ENCODE measurements around the gene ST6GALNAC3.

The ST6GALNAC3 gene

DNA sequence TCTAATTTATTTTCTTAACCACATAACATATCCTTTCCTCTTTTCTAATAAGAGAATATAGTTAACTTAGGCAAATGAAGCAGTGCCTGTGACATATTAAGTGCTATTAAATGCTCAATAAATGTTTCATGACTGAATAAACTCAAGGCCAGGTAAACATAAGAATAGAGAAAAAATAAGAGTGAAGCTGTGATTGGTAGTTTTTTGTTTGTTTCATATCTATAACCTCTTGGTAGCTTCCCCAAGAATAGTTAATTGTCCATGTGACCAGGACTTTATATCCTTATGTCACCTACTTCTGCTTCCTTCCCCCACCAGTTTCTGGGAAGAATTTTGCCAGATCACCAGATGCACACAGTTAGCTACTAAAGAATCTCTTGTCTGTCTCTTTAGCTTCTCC is 497.7 kb downstream of the ST6GALNAC3 start:
- no peaks in the 10 kb centered on the region for H4K20me1 ChIP-seq (ENCODE audit: insufficient read depth, low read length)
- H3K4me3 ChIP-seq (ENCODE audit: low read length): no peak overlapping the region
- no peak overlapping the region for H2AFZ ChIP-seq (ENCODE audit: low read length)
- no peak overlapping the region for H3K27ac ChIP-seq (ENCODE audit: low read length)
- TF ChIP-seq EZH2 (optimal IDR thresholded peaks at IDR 0.05; ENCODE audit: low read depth, low read length): no peak
- no peak for TF ChIP-seq EZH2phosphoT487 (IDR thresholded peaks at IDR 0.05; ENCODE audit: low read length)
- TF ChIP-seq, protein P1, sequence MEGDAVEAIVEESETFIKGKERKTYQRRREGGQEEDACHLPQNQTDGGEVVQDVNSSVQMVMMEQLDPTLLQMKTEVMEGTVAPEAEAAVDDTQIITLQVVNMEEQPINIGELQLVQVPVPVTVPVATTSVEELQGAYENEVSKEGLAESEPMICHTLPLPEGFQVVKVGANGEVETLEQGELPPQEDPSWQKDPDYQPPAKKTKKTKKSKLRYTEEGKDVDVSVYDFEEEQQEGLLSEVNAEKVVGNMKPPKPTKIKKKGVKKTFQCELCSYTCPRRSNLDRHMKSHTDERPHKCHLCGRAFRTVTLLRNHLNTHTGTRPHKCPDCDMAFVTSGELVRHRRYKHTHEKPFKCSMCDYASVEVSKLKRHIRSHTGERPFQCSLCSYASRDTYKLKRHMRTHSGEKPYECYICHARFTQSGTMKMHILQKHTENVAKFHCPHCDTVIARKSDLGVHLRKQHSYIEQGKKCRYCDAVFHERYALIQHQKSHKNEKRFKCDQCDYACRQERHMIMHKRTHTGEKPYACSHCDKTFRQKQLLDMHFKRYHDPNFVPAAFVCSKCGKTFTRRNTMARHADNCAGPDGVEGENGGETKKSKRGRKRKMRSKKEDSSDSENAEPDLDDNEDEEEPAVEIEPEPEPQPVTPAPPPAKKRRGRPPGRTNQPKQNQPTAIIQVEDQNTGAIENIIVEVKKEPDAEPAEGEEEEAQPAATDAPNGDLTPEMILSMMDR (IDR thresholded peaks at IDR 0.05; ENCODE audit: low read length): no peak
- no peaks in the 10 kb centered on the region for H3K9me2 ChIP-seq (replicated peaks; ENCODE audit: insufficient read depth, low read length)
- H3K4me2 ChIP-seq (ENCODE audit: low read depth, low read length): no peak overlapping the region
- no peak for DNase-seq
- H3K4me1 ChIP-seq (ENCODE audit: low read length): no peaks in the 10 kb centered on the region
- H3K36me3 ChIP-seq (replicated peaks; ENCODE audit: insufficient read depth, low read length): no peaks in the 10 kb centered on the region
- H3K27me3 ChIP-seq (replicated peaks; ENCODE audit: insufficient read depth, low read length): no peaks in the 10 kb centered on the region
- H3K9me3 ChIP-seq (replicated peaks; ENCODE audit: insufficient read depth, low read length): no peaks in the 10 kb centered on the region
- H3K9ac ChIP-seq (ENCODE audit: low read length): no peak overlapping the region
- no peaks in the 10 kb centered on the region for H3F3A ChIP-seq (ENCODE audit: insufficient read depth, low read length)
- H3K79me2 ChIP-seq (ENCODE audit: low read length): no peaks in the 10 kb centered on the region

DNA sequence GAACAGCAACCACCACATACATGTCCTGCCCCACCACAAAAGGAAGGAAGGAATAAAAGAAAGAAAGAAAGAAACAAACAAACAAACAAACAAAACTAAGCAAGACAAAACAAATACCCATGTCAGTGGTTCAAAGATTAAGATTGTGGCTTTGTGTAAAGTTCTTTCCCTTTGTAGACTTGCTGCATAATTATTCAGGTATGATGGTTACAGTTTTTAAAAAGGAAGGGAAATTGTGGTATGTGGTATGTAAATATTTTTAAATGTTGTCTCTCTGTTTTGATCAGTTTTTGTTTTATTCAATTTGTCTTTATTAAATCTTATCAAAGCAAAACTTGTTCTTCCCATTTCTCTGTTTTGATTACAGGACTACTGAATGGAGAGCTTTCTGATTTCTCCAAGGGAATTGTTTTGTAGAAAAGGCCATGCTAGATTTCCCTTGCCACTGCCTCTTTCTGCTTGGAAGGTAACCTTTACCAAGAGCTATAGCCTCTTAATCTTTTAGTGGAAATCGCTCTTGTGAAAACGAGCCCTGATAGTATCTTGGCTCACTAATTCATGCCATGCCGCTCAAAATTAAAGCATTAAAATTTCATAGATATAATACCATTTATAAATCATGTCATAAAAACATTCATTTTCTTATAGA is 502.5 kb downstream of the ST6GALNAC3 start:
- no peak for TF ChIP-seq EZH2phosphoT487 (IDR thresholded peaks at IDR 0.05; ENCODE audit: low read length)
- no peak for TF ChIP-seq EZH2 (optimal IDR thresholded peaks at IDR 0.05; ENCODE audit: low read depth, low read length)
- TF ChIP-seq, protein P1 (IDR thresholded peaks at IDR 0.05; ENCODE audit: low read length): no peak
- Histone ChIP-seq H3K79me2 (ENCODE audit: low read length) (no peaks in the 10 kb centered on the region), H3K27me3 (replicated peaks; ENCODE audit: insufficient read depth, low read length) (no peaks in the 10 kb centered on the region), H3K9me3 (replicated peaks; ENCODE audit: insufficient read depth, low read length) (no peaks in the 10 kb centered on the region), H3K4me1 (ENCODE audit: low read length) (no peaks in the 10 kb centered on the region), H3K4me2 (ENCODE audit: low read depth, low read length) (no peak overlapping the region), H3K27ac (ENCODE audit: low read length) (no peak overlapping the region), H3K9ac (ENCODE audit: low read length) (no peak overlapping the region), H3F3A (ENCODE audit: insufficient read depth, low read length) (no peaks in the 10 kb centered on the region), H3K9me2 (replicated peaks; ENCODE audit: insufficient read depth, low read length) (no peaks in the 10 kb centered on the region), H3K4me3 (ENCODE audit: low read length) (no peak overlapping the region), H4K20me1 (ENCODE audit: insufficient read depth, low read length) (no peaks in the 10 kb centered on the region), H3K36me3 (replicated peaks; ENCODE audit: insufficient read depth, low read length) (no peaks in the 10 kb centered on the region), H2AFZ (ENCODE audit: low read length) (no peak overlapping the region)
- no peak for DNase-seq

DNA sequence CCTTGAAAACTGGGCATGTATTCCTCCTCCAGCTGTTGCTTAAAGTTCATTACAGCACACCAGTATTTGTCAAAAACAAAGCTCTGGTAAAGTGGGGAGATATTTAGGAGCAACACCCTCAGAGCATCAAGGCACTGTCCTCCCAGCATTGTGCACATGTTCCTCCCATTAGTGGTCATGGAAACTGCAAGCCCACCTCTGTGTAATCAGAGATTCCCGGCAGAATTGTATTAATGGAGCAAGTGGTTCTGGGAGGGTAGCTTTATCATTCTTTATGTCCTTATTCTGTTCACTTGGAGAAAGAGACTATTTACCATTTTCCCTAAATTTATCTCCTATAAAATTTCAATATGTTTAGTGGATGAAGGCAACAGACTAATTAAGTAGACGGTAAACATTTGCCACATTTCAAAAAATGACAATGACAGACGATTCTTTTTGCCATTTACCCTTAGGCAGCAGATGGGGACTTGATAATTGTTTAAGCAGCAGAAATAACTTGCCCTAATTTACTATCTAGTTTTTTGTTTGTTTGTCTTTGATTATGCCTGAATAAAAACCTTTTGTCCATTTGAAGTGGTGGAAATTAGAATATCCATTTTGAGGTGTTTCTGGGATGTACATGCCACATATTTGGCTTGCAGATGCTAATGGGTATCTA is 503.1 kb downstream of the ST6GALNAC3 start:
- no peaks in the 10 kb centered on the region for H3K79me2 ChIP-seq (ENCODE audit: low read length)
- TF ChIP-seq EZH2phosphoT487 (IDR thresholded peaks at IDR 0.05; ENCODE audit: low read length) (no peak), EZH2 (optimal IDR thresholded peaks at IDR 0.05; ENCODE audit: low read depth, low read length) (no peak)
- TF ChIP-seq, protein P1 (IDR thresholded peaks at IDR 0.05; ENCODE audit: low read length): no peak
- H3F3A ChIP-seq (ENCODE audit: insufficient read depth, low read length): no peaks in the 10 kb centered on the region
- DNase-seq: no peak
- no peaks in the 10 kb centered on the region for H3K9me2 ChIP-seq (replicated peaks; ENCODE audit: insufficient read depth, low read length)
- no peaks in the 10 kb centered on the region for H3K4me1 ChIP-seq (ENCODE audit: low read length)
- no peaks in the 10 kb centered on the region for H4K20me1 ChIP-seq (ENCODE audit: insufficient read depth, low read length)
- H3K9me3 ChIP-seq (replicated peaks; ENCODE audit: insufficient read depth, low read length): no peaks in the 10 kb centered on the region
- no peak overlapping the region for H3K4me3 ChIP-seq (ENCODE audit: low read length)
- no peaks in the 10 kb centered on the region for H3K27me3 ChIP-seq (replicated peaks; ENCODE audit: insufficient read depth, low read length)
- no peak overlapping the region for H3K9ac ChIP-seq (ENCODE audit: low read length)
- no peak overlapping the region for H3K4me2 ChIP-seq (ENCODE audit: low read depth, low read length)
- no peaks in the 10 kb centered on the region for H3K36me3 ChIP-seq (replicated peaks; ENCODE audit: insufficient read depth, low read length)
- no peak overlapping the region for H3K27ac ChIP-seq (ENCODE audit: low read length)
- no peak overlapping the region for H2AFZ ChIP-seq (ENCODE audit: low read length)

Measured in MM.1S (cell line).